Smooth muscle cell (in vitro differentiated cells): ENCODE measurements around the gene LDLRAD4. TPM values are rescaled to one million over a fixed set of nuclear protein-coding genes. Genes with fewer than 3 reads are reported as not detected.

Experiments used
- DNase-seq: peaks from one replicate; lab custom pipeline; 2025; ENCODE audit not compliant: unreplicated experiment; lab: John Stamatoyannopoulos, UW
- H2AFZ ChIP-seq: fragments of 200-600 bp; sonication (generic); 2 replicates; pipeline ENCODE4 v1.6.0; 2016; ENCODE audit warnings: antibody characterized with exemption, low read depth, mild to moderate bottlenecking
- H3F3A ChIP-seq: fragments of 200-600 bp; sonication (generic); 2 replicates; pipeline ENCODE4 v1.6.0; 2017; ENCODE audit warnings: antibody characterized with exemption, low read depth
- H3K27ac ChIP-seq: fragments of 200-600 bp; sonication (generic); 2 replicates; pipeline ENCODE4 v1.5.1; 2016; ENCODE audit warnings: low read depth, mild to moderate bottlenecking
- H3K27me3 ChIP-seq: fragments of 200-600 bp; sonication (generic); 2 replicates; pipeline ENCODE4 v1.6.1; 2016; ENCODE audit warnings: low read depth, mild to moderate bottlenecking
- H3K36me3 ChIP-seq: fragments of 200-600 bp; sonication (generic); 2 replicates; pipeline ENCODE4 v1.5.1; 2016; ENCODE audit warnings: low read depth
- H3K4me1 ChIP-seq: fragments of 200-600 bp; sonication (generic); 2 replicates; pipeline ENCODE4 v1.5.1; 2016; ENCODE audit warnings: low read depth
- H3K4me2 ChIP-seq: fragments of 200-600 bp; sonication (generic); 2 replicates; pipeline ENCODE4 v1.6.0; 2016; ENCODE audit warnings: mild to moderate bottlenecking
- H3K4me3 ChIP-seq: fragments of 200-600 bp; sonication (generic); 2 replicates; pipeline ENCODE4 v1.5.1; 2016; ENCODE audit warnings: mild to moderate bottlenecking
- H3K79me2 ChIP-seq: fragments of 200-600 bp; sonication (generic); 2 replicates; pipeline ENCODE4 v1.6.0; 2016; ENCODE audit warnings: low read depth, mild to moderate bottlenecking
- H3K9ac ChIP-seq: fragments of 200-600 bp; sonication (generic); 2 replicates; pipeline ENCODE4 v1.6.0; 2016; ENCODE audit warnings: low read depth
- H3K9me3 ChIP-seq: fragments of 200-600 bp; sonication (generic); replicated peaks from 2 replicates; pipeline ENCODE4 v1.5.1; 2016; ENCODE audit warnings: low read depth
- H4K20me1 ChIP-seq: fragments of 200-600 bp; sonication (generic); 2 replicates; pipeline ENCODE4 v1.6.0; 2016; ENCODE audit warnings: low read depth
- CTCF ChIP-seq: fragments of 200-600 bp; sonication (generic); IDR thresholded peaks from 2 replicates; pipeline ENCODE4 v1.5.1; 2017; ENCODE audit warnings: borderline replicate concordance, mild to moderate bottlenecking, antibody characterized with exemption; ENCODE audit not compliant: insufficient read depth, poor library complexity, severe bottlenecking
- WGBS: methylation state at CpG from one replicate; pipeline ENCODE4 v1.1.7; 2016; ENCODE audit warnings: low lambda C conversion rate; 5-methylcytosine and 5-hydroxymethylcytosine counted together
- polyA plus RNA-seq: library from polyadenylated mRNA; unstranded; fragments of >200 nt; fragmentation: Nextera tagmentation; extraction: Ambion mirVana; gene quantifications from 2 replicates; pipeline ENCODE4 v1.2.1, GENCODE V29; 2016
- total RNA-seq: library from RNA; depleted of rRNA; stranded (reverse); fragments of >200 nt; gene quantifications from 2 replicates; pipeline ENCODE4 v1.2.3, GENCODE V29; 2014

The LDLRAD4 gene
- total and polyA plus RNA-seq, 2 experiments from 2014 or later: 36.2 to 48.3 TPM

GRCh38 chr18:13366131-13366530 lies 147.6 kb downstream of the LDLRAD4 start:
- no peak for DNase-seq
- peak overlapping the region; percentile 19 for H3K27ac ChIP-seq
- WGBS: 69% methylated on average over 3 of the region's 3 CpGs
- H3K79me2 ChIP-seq: peaks cover 81% of the 10 kb centered on the region
- H3K27me3 ChIP-seq: no peaks in the 10 kb centered on the region
- no peak for TF ChIP-seq CTCF
- H2AFZ ChIP-seq: no peak overlapping the region
- H4K20me1 ChIP-seq: peaks cover 88% of the 10 kb centered on the region
- no peak overlapping the region for H3K4me3 ChIP-seq
- H3F3A ChIP-seq: no peaks in the 10 kb centered on the region
- no peaks in the 10 kb centered on the region for H3K36me3 ChIP-seq
- H3K4me1 ChIP-seq: no peaks in the 10 kb centered on the region
- no peaks in the 10 kb centered on the region for H3K9me3 ChIP-seq
- H3K4me2 ChIP-seq: peak overlapping the region; percentile 38
- H3K9ac ChIP-seq: no peak overlapping the region

- no peaks in the 10 kb centered on the region for H3K9me3 ChIP-seq
- DNase-seq: no peak
- no peaks in the 10 kb centered on the region for H3K27me3 ChIP-seq
- 74% methylated on average over 8 of the region's 8 CpGs for WGBS
- no peak overlapping the region for H2AFZ ChIP-seq
- H3K4me1 ChIP-seq: no peaks in the 10 kb centered on the region
- peaks cover 80% of the 10 kb centered on the region for H3K79me2 ChIP-seq
- H3F3A ChIP-seq: no peaks in the 10 kb centered on the region
- no peak overlapping the region for H3K9ac ChIP-seq
- no peak for TF ChIP-seq CTCF
- peak overlapping the region; percentile 19 for H3K27ac ChIP-seq
- no peak overlapping the region for H3K4me3 ChIP-seq
- no peaks in the 10 kb centered on the region for H3K36me3 ChIP-seq
- H3K4me2 ChIP-seq: peak overlapping the region; percentile 38
- peaks cover 84% of the 10 kb centered on the region for H4K20me1 ChIP-seq
Measured at GRCh38 chr18:13366541-13366940, 148.0 kb downstream of the LDLRAD4 start.

- Histone ChIP-seq H3K27me3 (no peaks in the 10 kb centered on the region), H3F3A (no peaks in the 10 kb centered on the region), H3K36me3 (no peaks in the 10 kb centered on the region), H3K9ac (no peak overlapping the region), H4K20me1 (peaks cover 77% of the 10 kb centered on the region), H3K4me1 (no peaks in the 10 kb centered on the region), H3K9me3 (no peaks in the 10 kb centered on the region), H3K79me2 (peaks cover 80% of the 10 kb centered on the region), H3K4me3 (no peak overlapping the region), H2AFZ (no peak overlapping the region), H3K27ac (no peak overlapping the region), H3K4me2 (no peak overlapping the region)
- 89% methylated on average over 23 of the region's 26 CpGs for WGBS
- DNase-seq: no peak
- no peak for TF ChIP-seq CTCF
Measured at GRCh38 chr18:13366962-13367892, 148.7 kb downstream of the LDLRAD4 start.
